H1 (cell line): ENCODE data around the gene LRRC23. TPM values are rescaled to one million over a fixed set of nuclear protein-coding genes. Genes with fewer than 3 reads are reported as not detected.

ENCODE experiments used
- ASH2L ChIP-seq: fragments of 200-600, 300-600 bp; sonication (generic); IDR thresholded peaks from one replicate; pipeline ENCODE4 v1.7.1; 2017; ENCODE audit warnings: low read length
- CTBP2 ChIP-seq: IDR thresholded peaks from 2 replicates; pipeline ENCODE4 v1.7.0; 2011; ENCODE audit warnings: borderline replicate concordance, mild to moderate bottlenecking, moderate library complexity, mixed read lengths, low read length; ENCODE audit not compliant: insufficient read depth, insufficient read length
- EZH2 ChIP-seq: fragments of 200-600 bp; sonication (generic); IDR thresholded peaks from 2 replicates; pipeline ENCODE4 v1.7.1; 2012; ENCODE audit warnings: low read depth, mild to moderate bottlenecking, moderate library complexity, low read length, inconsistent platforms; ENCODE audit not compliant: severe bottlenecking
- FOSL1 ChIP-seq: IDR thresholded peaks from 2 replicates; pipeline ENCODE4 v1.6.1; 2011; ENCODE audit warnings: mild to moderate bottlenecking, low read depth, low read length, moderate library complexity; ENCODE audit not compliant: insufficient read depth
- HDAC2 ChIP-seq, 2 experiments: fragments of 300-600 bp in 1 of 2; sonication (generic) in 1 of 2; IDR thresholded peaks; 2 replicates each; pipeline ENCODE4 v1.6.1; 2011 to 2012; ENCODE audit warnings: low read depth in 2 of 2, low read length in 2 of 2, mild to moderate bottlenecking in 2 of 2, moderate library complexity in 2 of 2, borderline replicate concordance in 1 of 2, inconsistent platforms in 1 of 2
- KDM4A ChIP-seq: IDR thresholded peaks from one replicate; pipeline ENCODE4 v1.7.1; 2012; ENCODE audit warnings: low read depth, mild to moderate bottlenecking, moderate library complexity, low read length, inconsistent platforms; ENCODE audit not compliant: severe bottlenecking
- MAFK ChIP-seq: IDR thresholded peaks from 2 replicates; pipeline ENCODE4 v1.6.1; 2012; ENCODE audit warnings: low read depth, mild to moderate bottlenecking, improper control_type of control experiment, low read length
- NRF1 ChIP-seq: IDR thresholded peaks from 2 replicates; pipeline ENCODE4 v1.6.1; 2011; ENCODE audit warnings: mild to moderate bottlenecking, low read depth, low read length, improper control_type of control experiment
- RBBP5 ChIP-seq: IDR thresholded peaks from 2 replicates; pipeline ENCODE4 v1.7.1; 2012; ENCODE audit warnings: low read depth, mild to moderate bottlenecking, inconsistent platforms, low read length, moderate library complexity, borderline replicate concordance
- RNF2 ChIP-seq: fragments of 200-900, 300-1000 bp; sonication (generic); IDR thresholded peaks from 2 replicates; pipeline ENCODE4 v1.7.1; 2016; ENCODE audit warnings: borderline replicate concordance, low read depth, mild to moderate bottlenecking, antibody characterized with exemption, low read length; ENCODE audit not compliant: poor library complexity, severe bottlenecking; ENCODE audit errors: missing control alignments
- SIRT6 ChIP-seq: IDR thresholded peaks from one replicate; pipeline ENCODE4 v1.7.1; 2012; ENCODE audit warnings: low read length, inconsistent platforms
- SP1 ChIP-seq: IDR thresholded peaks from 2 replicates; pipeline ENCODE4 v1.6.1; 2011; ENCODE audit warnings: low read depth, low read length
- TCF12 ChIP-seq: IDR thresholded peaks from 2 replicates; pipeline ENCODE4 v1.6.1; 2011; ENCODE audit warnings: low read depth, mild to moderate bottlenecking, low read length
- YY1 ChIP-seq: IDR thresholded peaks from 2 replicates; pipeline ENCODE4 v1.6.1; 2011; ENCODE audit warnings: low read depth, mild to moderate bottlenecking, low read length
- ZNF274 ChIP-seq: IDR thresholded peaks from 2 replicates; pipeline ENCODE4 v1.7.0; 2012; ENCODE audit warnings: low read length, borderline replicate concordance; ENCODE audit errors: extremely low read depth
- polyA plus RNA-seq, 7 experiments: library from polyadenylated mRNA; depleted of rRNA in 3 of 7; stranded (reverse) in 5 of 7; unstranded in 2 of 7; fragments of >200 nt in 5 of 7; fragments of 200-250 nt in 2 of 7; gene quantifications; 1 replicate in 5 of 7; 2 replicates in 1 of 7; 4 replicates in 1 of 7; pipeline versions ENCODE4 v1.2.1 to v1.2.3, GENCODE V29; 2011 to 2013; ENCODE audit warnings: missing spikeins in 2 of 7, mixed read lengths in 2 of 7
- total RNA-seq: library from RNA; stranded (reverse); fragmentation: NEBNext Ultra II Directional; extraction: Animal tissue kit (Norgen Biotek cat#: 25700); gene quantifications from 2 replicates; pipeline ENCODE4 v1.2.1, GENCODE V29; 2021
- TF ChIP-seq, protein P1 (sequence below): IDR thresholded peaks from 2 replicates; pipeline ENCODE4 v1.6.1; 2011; ENCODE audit warnings: low read length, improper control_type of control experiment
- TF ChIP-seq, protein P2 (sequence below), 3 experiments: IDR thresholded peaks; 1 replicate in 2 of 3; 2 replicates in 1 of 3; pipeline versions ENCODE4 v1.5.1 to v1.6.1; 2011; ENCODE audit warnings: low read length in 3 of 3, mild to moderate bottlenecking in 3 of 3, inconsistent platforms in 2 of 3, low read depth in 1 of 3, moderate library complexity in 1 of 3; ENCODE audit not compliant: insufficient read depth in 1 of 3; ENCODE audit errors: control extremely low read depth in 1 of 3
- TF ChIP-seq, protein P3 (sequence below): IDR thresholded peaks from 2 replicates; pipeline ENCODE4 v1.6.1; 2012; ENCODE audit warnings: inconsistent platforms

LRRC23 gene
- total and polyA plus RNA-seq, 2 of the 8 experiments (the other 6 are each of a cell fraction or from before 2014, with no cell fraction given) = 2.5 to 3.6 TPM

DNA sequence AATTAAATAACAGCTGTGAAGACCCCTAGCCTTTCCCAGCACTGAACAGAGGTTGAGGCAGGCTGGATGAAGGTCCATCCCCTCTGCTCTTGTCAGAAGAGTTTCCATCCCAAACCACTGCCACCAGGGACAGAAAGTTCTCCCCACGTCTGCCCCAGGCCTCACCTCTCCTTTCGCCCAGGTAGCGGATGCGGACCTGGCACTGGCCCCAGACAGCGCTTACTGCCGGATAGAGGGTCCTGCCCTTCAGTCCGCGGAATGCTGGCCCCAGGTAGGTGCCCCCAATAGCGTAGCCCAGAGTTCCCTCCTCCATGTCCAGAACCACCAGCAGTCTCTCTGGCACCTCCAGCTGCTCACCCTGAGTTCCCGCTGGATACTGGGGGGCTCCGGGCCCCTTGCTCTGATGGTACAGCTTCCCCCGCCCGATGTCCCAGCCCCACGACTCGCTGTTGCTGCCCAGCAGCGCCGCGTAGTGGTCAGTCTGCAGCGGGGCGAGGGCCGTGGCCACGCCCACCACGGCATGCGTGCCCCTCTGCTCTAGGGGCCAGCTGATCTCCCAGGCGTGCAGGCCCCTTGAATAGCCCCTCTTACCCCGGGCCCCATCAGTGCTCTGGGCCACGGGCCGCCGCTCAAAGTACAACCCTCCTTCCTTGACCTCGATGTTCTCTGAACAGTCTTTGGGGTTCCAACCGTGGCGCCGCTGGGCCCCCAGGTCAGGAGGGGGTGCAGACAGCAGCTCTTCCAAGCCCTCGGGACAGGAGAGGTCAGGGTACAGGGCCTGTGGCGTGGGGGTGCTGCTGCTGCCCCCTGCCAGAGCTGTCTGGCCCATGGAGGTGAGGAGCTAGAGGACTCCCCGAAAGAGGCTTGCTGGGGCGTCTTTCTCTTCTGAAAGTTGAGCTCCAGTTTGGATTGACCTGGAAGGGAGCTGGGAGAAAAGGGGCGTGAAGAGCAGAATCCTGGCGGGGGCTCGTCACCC lies 32.3 kb upstream of the LRRC23 start (continued):
- no peak for TF ChIP-seq ASH2L
- no peak for TF ChIP-seq NRF1
- no peak for TF ChIP-seq YY1
- TF ChIP-seq, protein P1, sequence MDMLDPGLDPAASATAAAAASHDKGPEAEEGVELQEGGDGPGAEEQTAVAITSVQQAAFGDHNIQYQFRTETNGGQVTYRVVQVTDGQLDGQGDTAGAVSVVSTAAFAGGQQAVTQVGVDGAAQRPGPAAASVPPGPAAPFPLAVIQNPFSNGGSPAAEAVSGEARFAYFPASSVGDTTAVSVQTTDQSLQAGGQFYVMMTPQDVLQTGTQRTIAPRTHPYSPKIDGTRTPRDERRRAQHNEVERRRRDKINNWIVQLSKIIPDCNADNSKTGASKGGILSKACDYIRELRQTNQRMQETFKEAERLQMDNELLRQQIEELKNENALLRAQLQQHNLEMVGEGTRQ = no peak
- TF ChIP-seq KDM4A = no peak
- TF ChIP-seq ZNF274 = no peak
- no peak for TF ChIP-seq MAFK
- TF ChIP-seq RBBP5 = no peak
- TF ChIP-seq CTBP2 = peak; percentile 69
- TF ChIP-seq HDAC2 (IDR thresholded peaks at IDR 0.05; ENCODE audit: borderline replicate concordance in 1 of 2, low read depth in 2 of 2, low read length in 2 of 2) = peak; percentile 63 to 75; a peak in 2 of 4 replicates
- no peak for TF ChIP-seq TCF12
- TF ChIP-seq, protein P2, sequence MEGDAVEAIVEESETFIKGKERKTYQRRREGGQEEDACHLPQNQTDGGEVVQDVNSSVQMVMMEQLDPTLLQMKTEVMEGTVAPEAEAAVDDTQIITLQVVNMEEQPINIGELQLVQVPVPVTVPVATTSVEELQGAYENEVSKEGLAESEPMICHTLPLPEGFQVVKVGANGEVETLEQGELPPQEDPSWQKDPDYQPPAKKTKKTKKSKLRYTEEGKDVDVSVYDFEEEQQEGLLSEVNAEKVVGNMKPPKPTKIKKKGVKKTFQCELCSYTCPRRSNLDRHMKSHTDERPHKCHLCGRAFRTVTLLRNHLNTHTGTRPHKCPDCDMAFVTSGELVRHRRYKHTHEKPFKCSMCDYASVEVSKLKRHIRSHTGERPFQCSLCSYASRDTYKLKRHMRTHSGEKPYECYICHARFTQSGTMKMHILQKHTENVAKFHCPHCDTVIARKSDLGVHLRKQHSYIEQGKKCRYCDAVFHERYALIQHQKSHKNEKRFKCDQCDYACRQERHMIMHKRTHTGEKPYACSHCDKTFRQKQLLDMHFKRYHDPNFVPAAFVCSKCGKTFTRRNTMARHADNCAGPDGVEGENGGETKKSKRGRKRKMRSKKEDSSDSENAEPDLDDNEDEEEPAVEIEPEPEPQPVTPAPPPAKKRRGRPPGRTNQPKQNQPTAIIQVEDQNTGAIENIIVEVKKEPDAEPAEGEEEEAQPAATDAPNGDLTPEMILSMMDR (IDR thresholded peaks at IDR 0.05; ENCODE audit: control extremely low read depth in 1 of 3, insufficient read depth in 1 of 3, low read depth in 1 of 3, low read length in 3 of 3) = peak in 2 of 3 experiments; percentile 93 to 98; a peak in 3 of 4 replicates
- TF ChIP-seq SP1 = peak; percentile 85
- no peak for TF ChIP-seq RNF2
- no peak for TF ChIP-seq EZH2
- TF ChIP-seq, protein P3, sequence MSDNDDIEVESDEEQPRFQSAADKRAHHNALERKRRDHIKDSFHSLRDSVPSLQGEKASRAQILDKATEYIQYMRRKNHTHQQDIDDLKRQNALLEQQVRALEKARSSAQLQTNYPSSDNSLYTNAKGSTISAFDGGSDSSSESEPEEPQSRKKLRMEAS = peak; percentile 90
- no peak for TF ChIP-seq FOSL1
- TF ChIP-seq SIRT6 = no peak
